Measurements from ENCODE around the gene TRIM39. TPM values are rescaled to one million over a fixed set of nuclear protein-coding genes. Genes with fewer than 3 reads are reported as not detected.
A peak's percentile ranks its signal among the peaks of the same experiment; 100 is the strongest.

The TRIM39 gene
- total and polyA plus RNA-seq, 9 of the 15 experiments (the other 6 are each of a cell fraction or from before 2014, with no cell fraction given), result 5.6 to 17.7 (median 12.8) TPM

DNA sequence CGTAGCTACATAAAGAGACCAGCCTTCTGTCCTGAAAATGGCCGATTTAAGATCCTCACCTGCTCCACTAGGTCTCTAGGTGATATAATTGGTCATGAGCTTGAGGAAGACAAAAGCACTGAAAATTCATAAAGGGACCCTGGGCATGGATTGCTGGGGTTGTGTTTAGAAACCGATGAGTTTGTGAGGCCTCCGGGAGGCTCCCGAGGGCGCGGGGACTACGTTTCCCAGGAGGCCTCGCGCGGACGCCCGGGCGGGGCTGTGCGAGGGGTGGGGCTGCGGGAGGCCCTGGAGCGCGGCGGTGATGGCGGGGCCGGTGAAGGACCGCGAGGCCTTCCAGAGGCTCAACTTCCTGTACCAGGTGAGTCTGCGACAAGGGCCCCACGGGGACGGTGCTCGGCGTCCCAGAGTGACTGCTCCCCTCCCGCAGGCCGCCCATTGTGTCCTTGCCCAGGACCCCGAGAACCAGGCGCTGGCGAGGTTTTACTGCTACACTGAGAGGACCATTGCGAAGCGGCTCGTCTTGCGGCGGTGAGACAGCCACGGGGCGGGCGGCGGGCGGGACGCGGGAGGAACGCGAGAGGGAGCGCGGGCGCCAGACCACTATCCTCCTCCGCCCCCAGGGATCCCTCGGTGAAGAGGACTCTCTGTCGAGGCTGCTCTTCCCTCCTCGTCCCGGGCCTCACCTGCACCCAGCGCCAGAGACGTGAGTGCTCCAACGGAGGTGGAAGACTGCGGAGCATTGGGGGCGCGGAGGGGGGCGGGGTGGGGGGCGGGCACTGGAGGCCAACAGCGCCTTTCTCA, 18.3 kb downstream of the TRIM39 start, which contains the start of gene RPP21 (continued):
- no peak for TF ChIP-seq CLOCK (CRISPR knock-in tag; IDR thresholded peaks at IDR 0.05; ENCODE audit: borderline replicate concordance)
- TF ChIP-seq STAG1 (CRISPR knock-in tag; IDR thresholded peaks at IDR 0.05; ENCODE audit: borderline replicate concordance), result no peak
- no peak for TF ChIP-seq U2AF2 (optimal IDR thresholded peaks at IDR 0.05; ENCODE audit: low read depth, low read length)
- peak in 1 of 2 experiments; percentile 51; a peak in 1 of 4 replicates for TF ChIP-seq KDM4B (IDR thresholded peaks at IDR 0.05; ENCODE audit: borderline replicate concordance in 2 of 2, low read depth in 1 of 2)
- peak; percentile 95 for TF ChIP-seq RREB1 (CRISPR knock-in tag; IDR thresholded peaks at IDR 0.05)
- TF ChIP-seq ZNF134 (CRISPR knock-in tag; conservative IDR thresholded peaks at IDR 0.05), result no peak
- no peak for TF ChIP-seq STAT5B (CRISPR knock-in tag; IDR thresholded peaks at IDR 0.05)
- no peak for TF ChIP-seq CREBBP (IDR thresholded peaks at IDR 0.05; ENCODE audit: low read depth, low read length)
- TF ChIP-seq, protein P1, sequence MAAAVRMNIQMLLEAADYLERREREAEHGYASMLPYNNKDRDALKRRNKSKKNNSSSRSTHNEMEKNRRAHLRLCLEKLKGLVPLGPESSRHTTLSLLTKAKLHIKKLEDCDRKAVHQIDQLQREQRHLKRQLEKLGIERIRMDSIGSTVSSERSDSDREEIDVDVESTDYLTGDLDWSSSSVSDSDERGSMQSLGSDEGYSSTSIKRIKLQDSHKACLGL (CRISPR knock-in tag; IDR thresholded peaks at IDR 0.05; ENCODE audit: borderline replicate concordance, poor library complexity, severe bottlenecking), result peak; percentile 9
- TF ChIP-seq KLF10 (CRISPR knock-in tag; IDR thresholded peaks at IDR 0.05), result no peak
- 0 out of 2 replicates have a peak, but pooled peaks have one; percentile 19 for TF ChIP-seq FOXK1 (CRISPR knock-in tag; IDR thresholded peaks at IDR 0.05; ENCODE audit: borderline replicate concordance)
- no peak for TF ChIP-seq RAD51 (IDR thresholded peaks at IDR 0.05; ENCODE audit: borderline replicate concordance, low read depth)
- TF ChIP-seq TAF7 (tag; IDR thresholded peaks at IDR 0.05), result peak; percentile 85
- TF ChIP-seq SRSF7 (optimal IDR thresholded peaks at IDR 0.05; ENCODE audit: low read depth, low read length), result no peak
- no peak for TF ChIP-seq ZNF445 (CRISPR knock-in tag; IDR thresholded peaks at IDR 0.05; ENCODE audit: low read depth)
- TF ChIP-seq HNRNPUL1 (IDR thresholded peaks at IDR 0.05; ENCODE audit: low read length), result no peak
- 0 out of 2 replicates have a peak, but pooled peaks have one; percentile 25 for TF ChIP-seq ZBTB7A (IDR thresholded peaks at IDR 0.05; ENCODE audit: borderline replicate concordance, control insufficient read depth, low read depth, low read length)
- no peak for TF ChIP-seq NFE2L1 (tag; IDR thresholded peaks at IDR 0.05; ENCODE audit: borderline replicate concordance, low read depth)
